Muscle layer of colon (tissue), 2 donors: ENCODE measurements around the gene EFEMP2.

Source experiments
- H3K27ac ChIP-seq: one replicate; pipeline ENCODE4 v1.7.0; 2013; ENCODE audit warnings: low read depth, mild to moderate bottlenecking, low read length, moderate library complexity
- H3K27me3 ChIP-seq, 2 donors: one replicate each; pipeline ENCODE4 v1.7.0; 2013; ENCODE audit warnings: low read length in 2 of 2, mild to moderate bottlenecking in 2 of 2; ENCODE audit not compliant: insufficient read depth in 2 of 2, control insufficient read depth in 1 of 2
- H3K36me3 ChIP-seq: one replicate; pipeline ENCODE4 v1.7.0; 2013; ENCODE audit warnings: mild to moderate bottlenecking, low read length; ENCODE audit not compliant: insufficient read depth
- H3K4me1 ChIP-seq: one replicate; pipeline ENCODE4 v1.7.0; 2013; ENCODE audit warnings: mild to moderate bottlenecking, low read length; ENCODE audit not compliant: insufficient read depth
- H3K4me3 ChIP-seq, 2 donors: one replicate each; pipeline ENCODE4 v1.7.0; 2013; ENCODE audit warnings: low read length in 2 of 2, low read depth in 1 of 2, mild to moderate bottlenecking in 1 of 2, moderate library complexity in 1 of 2
- H3K9ac ChIP-seq: one replicate; pipeline ENCODE4 v1.7.0; 2013; ENCODE audit warnings: low read length
- H3K9me3 ChIP-seq: one replicate; pipeline ENCODE4 v1.7.0; 2013; ENCODE audit warnings: mild to moderate bottlenecking, low read length
- donor health status: abdominal sarcoma.
- donor health status: Adenocarcinoma of cecum.

Gene EFEMP2

DNA sequence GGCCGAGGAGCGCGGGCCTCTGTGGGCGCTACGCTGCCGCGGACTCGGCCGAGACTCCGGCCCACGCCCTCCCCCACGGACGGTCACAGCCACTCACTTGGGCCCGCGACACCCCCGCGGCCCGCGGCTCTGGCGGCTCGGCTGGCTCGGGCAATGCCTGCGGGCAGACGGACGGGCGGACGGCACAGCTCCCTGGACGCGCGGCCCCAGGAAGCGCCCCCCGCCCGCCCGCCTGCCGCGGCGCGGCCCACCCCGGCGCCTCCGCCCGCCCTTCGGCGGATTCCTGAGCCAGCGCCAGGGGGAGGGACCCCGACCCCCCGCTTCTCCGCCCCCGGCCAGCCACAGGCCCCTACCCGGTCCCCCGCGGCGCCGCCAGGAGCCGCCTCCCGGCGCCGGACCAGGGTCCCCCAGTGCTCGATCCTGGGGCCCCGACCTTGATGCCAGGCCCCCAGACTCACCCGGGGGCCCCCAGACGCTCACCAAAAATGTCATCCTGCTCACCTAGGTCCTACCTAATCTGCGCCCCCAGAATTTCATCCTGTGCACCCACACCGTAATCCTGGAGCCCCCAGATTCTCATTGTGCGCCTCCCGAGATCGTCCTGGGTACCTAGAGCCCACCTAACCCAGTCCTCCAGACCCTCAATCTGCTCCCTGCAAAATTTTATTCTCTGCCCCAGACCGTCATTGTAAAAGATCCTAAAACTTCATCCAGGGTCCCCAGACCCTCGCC lies at the start of gene EFEMP2:
EFEMP2 (minus strand) TSS at position 215 of the 732 bp plus-strand sequence. CDS start 446 bp downstream, outside the sequence.
- Histone ChIP-seq H3K9me3 (no peaks in the 10 kb centered on the region), H3K9ac (peak within 1 kb of the TSS; percentile 76), H3K36me3 (peaks cover 29% of the 10 kb centered on the region), H3K4me1 (peaks cover 24% of the 10 kb centered on the region), H3K27ac (peak within 1 kb of the TSS; percentile 79), H3K4me3 (peak within 1 kb of the TSS; percentile 59 to 76), H3K27me3 (no peaks in the 10 kb centered on the region)

DNA sequence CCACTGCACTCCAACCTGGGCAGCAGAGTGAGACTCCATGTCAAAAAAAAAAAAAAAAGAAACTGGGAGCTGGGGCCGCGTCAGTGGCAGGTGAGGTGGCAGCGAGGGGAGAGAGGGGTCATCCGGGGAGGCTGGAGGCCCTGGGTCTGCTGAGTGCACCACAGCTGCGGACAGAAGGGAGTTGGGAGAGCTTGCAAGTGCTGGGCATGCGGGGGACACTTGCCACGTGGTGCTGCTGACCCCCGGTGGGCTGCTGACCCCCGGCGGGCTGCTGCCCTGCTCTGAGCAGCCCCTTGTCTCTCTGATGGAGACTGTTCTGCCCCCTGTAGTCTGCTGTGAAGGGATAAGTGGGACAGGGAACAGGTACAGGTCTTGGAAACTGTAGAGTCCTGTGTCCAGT lies 49.3 kb upstream of the EFEMP2 start:
- H3K27me3 ChIP-seq: no peaks in the 10 kb centered on the region
- H3K4me3 ChIP-seq: no peak overlapping the region
- peaks cover 22% of the 10 kb centered on the region for H3K36me3 ChIP-seq
- H3K4me1 ChIP-seq: peaks cover 25% of the 10 kb centered on the region
- H3K9me3 ChIP-seq: no peaks in the 10 kb centered on the region
- no peak overlapping the region for H3K9ac ChIP-seq
- H3K27ac ChIP-seq: no peak overlapping the region

DNA sequence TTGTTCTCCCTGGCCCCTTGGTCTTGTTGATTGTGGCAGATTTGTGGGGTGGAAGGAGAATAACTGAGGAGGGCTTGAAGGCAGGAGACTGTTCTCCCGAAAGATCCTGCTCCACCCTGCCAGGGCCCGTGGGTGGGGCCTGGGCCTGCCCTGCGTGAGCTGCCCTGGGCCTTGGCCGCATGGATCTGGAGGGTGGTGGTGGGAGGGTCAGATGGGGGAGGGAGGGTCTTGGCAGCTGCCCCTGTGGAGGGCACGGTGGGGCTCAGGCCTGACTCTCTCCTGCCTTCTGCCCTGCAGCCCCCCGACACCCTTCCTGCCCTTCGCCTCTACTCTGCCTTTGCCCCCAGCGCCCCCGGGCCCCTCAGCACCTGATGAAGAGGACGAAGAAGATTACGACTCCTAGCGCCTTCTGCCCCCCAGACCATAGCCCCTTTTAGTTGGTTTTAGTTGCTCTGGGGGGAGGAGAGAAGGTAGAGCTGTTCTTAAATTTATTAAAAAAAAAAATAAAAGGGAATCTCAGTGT lies 48.5 kb upstream of the EFEMP2 start:
- H3K9ac ChIP-seq: no peak overlapping the region
- no peaks in the 10 kb centered on the region for H3K27me3 ChIP-seq
- no peak overlapping the region for H3K27ac ChIP-seq
- peaks cover 22% of the 10 kb centered on the region for H3K36me3 ChIP-seq
- peak overlapping the region in 1 of 2 donors; percentile 77 for H3K4me3 ChIP-seq
- peaks cover 33% of the 10 kb centered on the region for H3K4me1 ChIP-seq
- no peaks in the 10 kb centered on the region for H3K9me3 ChIP-seq

DNA sequence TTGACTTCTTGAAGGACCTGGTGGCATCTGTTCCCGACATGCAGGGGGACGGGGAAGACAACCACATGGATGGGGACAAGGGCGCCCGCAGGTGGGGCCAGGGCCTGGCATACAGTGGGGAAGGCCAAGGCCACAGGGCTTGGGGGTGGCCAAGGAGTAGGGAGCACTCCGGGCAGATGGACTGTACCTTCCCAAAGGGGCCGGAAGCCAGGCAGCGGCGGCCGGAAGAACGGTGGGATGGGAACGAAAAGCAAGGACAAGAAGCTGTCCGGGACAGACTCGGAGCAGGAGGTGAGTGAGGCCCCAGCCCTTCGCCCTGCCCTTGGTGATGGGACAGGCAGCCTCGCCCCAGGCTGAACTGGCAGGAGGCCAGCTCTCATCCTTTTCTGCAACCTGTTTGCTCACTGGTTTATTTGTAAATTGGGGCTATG lies 47.8 kb upstream of the EFEMP2 start:
- Histone ChIP-seq H3K36me3 (peaks cover 22% of the 10 kb centered on the region), H3K27me3 (no peaks in the 10 kb centered on the region), H3K9ac (no peak overlapping the region), H3K27ac (peak overlapping the region; percentile 91), H3K4me3 (peak overlapping the region; percentile 77 to 92), H3K4me1 (peaks cover 39% of the 10 kb centered on the region), H3K9me3 (no peaks in the 10 kb centered on the region)

DNA sequence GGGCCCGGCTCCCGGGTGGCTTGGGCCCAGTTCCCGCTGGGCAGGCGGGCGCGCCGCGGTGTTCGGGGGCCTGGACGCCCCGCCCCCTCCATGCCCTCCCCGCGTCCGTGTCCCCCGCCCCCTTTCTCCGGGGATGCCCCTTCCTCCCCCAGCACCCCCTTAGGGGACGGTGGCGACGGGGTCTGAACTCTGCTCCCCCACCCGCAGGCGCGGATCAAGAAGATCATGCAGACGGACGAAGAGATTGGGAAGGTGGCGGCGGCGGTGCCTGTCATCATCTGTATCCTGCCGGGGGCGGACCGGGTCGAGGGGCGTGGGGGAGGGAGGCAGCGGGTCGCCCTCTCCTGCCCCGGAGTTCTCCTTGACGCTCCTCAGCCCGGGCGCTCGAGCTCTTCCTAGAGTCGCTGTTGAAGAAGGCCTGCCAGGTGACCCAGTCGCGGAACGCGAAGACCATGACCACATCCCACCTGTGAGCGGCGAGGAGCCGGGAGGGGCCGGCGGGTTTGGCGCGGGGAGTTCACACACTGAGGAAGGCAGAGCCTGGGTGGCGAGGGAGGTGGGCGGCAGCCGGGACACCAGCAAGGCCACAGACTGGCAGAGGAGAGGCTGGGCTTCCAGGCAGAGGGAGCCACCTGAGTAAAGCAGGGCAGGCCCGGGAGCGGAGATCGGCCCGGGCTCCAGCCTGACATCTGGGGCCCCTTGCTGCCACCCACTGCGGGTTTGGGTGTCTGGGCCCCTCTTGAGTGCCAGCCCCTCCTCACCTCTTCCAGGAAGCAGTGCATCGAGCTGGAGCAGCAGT lies 47.2 kb upstream of the EFEMP2 start:
- Histone ChIP-seq H3K36me3 (peaks cover 22% of the 10 kb centered on the region), H3K27me3 (no peaks in the 10 kb centered on the region), H3K9me3 (no peaks in the 10 kb centered on the region), H3K4me3 (peak overlapping the region; percentile 77 to 92), H3K27ac (peak overlapping the region; percentile 91), H3K4me1 (peaks cover 45% of the 10 kb centered on the region), H3K9ac (peak overlapping the region; percentile 25)

DNA sequence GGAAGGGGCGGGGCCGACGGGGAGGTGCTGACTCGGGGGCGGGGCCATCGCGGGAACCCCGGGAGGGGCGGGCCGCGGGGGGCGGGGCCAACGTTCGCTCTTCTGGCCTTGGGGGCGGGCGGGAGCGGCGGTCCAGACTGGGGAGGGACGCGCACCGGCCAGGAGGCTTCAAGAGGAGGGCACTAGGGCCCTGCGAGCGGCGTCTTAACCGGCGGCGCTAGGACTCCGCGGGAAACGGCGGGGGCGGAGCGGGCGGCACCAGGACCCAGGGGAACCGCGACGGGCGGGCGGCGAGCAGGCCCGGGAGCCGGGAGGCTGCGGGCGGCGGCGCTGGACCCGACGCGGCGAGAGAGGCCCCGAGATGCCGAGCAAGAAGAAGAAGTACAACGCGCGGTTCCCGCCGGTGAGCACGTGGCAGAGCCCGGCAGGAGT lies 46.6 kb upstream of the EFEMP2 start, which contains the start of gene DRAP1:
DRAP1 (plus strand) TSS at position 286 of the 432 bp plus-strand sequence; CDS start at position 362, 76 bp downstream.
- Histone ChIP-seq H3K4me1 (peaks cover 45% of the 10 kb centered on the region), H3K9me3 (no peaks in the 10 kb centered on the region), H3K9ac (peak within 1 kb of the TSS; percentile 88), H3K4me3 (peak within 1 kb of the TSS; percentile 89 to 100), H3K27ac (peak within 1 kb of the TSS; percentile 93), H3K36me3 (peaks cover 22% of the 10 kb centered on the region), H3K27me3 (no peaks in the 10 kb centered on the region)

DNA sequence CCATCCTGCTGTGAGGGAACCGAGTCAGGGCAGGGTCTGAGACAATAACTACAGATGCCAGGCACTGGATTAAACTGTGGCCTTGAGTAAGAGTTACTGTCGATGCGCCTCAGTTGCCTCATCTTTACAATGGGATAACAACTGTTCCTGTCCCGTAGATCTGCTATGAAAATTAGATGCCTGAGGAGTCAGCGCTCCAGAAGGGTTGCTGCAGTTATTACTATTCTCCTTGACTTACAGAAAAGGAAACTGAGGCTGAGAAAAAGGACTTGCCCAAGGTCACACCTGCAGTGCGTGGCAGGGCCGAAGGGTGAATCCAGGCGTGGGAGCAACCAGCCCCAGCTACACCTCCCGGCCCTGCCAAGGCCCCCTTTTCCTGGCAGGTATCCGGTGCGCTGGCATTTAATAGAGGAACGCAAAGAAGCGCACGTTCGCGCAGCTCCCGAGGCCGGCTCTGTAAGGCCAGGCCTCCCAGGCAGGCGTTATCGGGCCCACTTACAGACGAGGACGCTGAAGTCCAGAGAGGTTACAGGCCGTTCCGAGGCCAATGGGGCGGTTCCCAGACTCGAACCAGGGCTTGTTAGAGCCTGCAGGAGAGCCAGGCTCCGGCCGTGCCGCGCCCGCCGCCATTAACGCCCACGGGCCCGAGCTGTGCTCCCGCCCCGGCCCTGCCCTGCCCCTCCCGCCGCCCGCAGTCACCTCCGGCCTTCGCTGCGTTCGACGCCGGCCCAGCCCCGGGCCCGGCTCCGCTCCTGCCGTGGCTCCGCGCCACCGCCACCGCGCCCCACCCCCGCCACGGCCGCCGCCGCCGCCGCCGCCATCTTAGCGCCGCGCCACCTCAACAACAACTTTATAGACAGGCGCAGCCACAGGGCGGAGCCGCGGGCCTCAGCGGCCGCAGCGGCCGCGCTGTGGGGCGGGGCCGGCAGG lies 45.9 kb upstream of the EFEMP2 start, which contains the start of gene C11orf68:
C11orf68 (minus strand) TSS at position 852 of the 930 bp plus-strand sequence; CDS start at position 821, 31 bp downstream.
- Histone ChIP-seq H3K9ac (peak within 1 kb of the TSS; percentile 88), H3K27ac (peak within 1 kb of the TSS; percentile 93), H3K27me3 (no peaks in the 10 kb centered on the region), H3K36me3 (peaks cover 21% of the 10 kb centered on the region), H3K4me1 (peaks cover 45% of the 10 kb centered on the region), H3K4me3 (peak within 1 kb of the TSS; percentile 89 to 100), H3K9me3 (no peaks in the 10 kb centered on the region)

DNA sequence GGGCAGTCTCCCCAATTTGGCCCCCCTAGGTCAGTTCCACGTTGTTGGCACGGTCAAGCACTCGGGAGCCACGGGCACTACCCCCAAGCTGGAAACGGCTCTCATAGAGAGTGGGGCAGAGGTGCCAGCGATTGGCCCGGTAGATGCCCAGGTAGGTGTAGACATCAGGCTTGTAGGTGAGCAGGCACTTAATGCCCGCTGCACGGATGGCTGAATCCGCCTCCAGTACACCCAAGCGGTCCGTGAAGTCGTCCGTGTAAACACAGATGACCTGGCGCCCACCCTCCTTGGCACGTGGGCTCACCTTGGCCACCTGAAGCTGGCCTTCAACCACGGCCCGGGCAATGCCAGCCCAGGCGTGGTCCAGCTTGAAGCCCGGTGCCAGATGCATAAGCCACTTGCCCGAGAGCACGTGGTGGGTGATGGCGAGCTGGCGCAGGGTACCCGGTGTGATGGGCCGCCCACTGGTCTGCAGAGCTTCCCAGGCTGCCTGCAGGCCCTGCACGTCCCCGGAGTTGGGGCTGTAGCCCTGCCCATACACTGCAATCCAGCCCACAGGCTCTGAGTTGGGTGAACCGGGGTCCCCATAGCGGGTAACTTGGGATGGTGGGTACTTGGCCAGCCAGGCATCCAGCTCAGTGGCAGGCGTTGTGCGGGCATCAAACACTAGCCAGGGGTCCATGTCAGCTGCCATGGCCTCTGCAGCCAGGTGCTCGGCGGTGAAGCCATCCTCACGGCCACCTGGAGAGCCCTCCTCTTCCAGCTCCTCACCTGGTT lies 45.0 kb upstream of the EFEMP2 start:
- Histone ChIP-seq H3K36me3 (peaks cover 12% of the 10 kb centered on the region), H3K9me3 (no peaks in the 10 kb centered on the region), H3K4me3 (peak overlapping the region; percentile 89 to 100), H3K27ac (peak overlapping the region; percentile 93), H3K27me3 (no peaks in the 10 kb centered on the region), H3K9ac (peak overlapping the region; percentile 88), H3K4me1 (peaks cover 45% of the 10 kb centered on the region)

DNA sequence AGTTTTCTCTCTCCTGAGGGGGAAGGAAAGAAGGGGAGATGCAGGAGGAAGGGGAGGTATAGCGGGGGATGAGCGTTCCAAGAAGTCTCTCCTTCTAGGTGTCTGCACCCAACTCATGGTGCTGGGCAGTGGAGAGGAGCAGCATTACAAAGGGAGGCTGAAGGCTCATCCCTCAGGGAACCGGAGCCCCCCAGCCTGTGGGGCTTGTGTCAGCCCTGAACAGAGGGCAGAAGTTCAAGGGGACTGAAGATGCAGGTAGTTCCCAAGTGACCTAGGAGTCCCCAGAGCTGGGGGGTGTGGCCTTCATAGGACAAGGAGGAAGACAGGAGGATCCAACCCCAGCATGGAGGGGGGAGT lies 44.5 kb upstream of the EFEMP2 start:
- Histone ChIP-seq H3K9ac (no peak overlapping the region), H3K36me3 (peaks cover 7% of the 10 kb centered on the region), H3K4me1 (peaks cover 48% of the 10 kb centered on the region), H3K4me3 (peak overlapping the region in 1 of 2 donors; percentile 89), H3K9me3 (no peaks in the 10 kb centered on the region), H3K27ac (peak overlapping the region; percentile 93), H3K27me3 (no peaks in the 10 kb centered on the region)

DNA sequence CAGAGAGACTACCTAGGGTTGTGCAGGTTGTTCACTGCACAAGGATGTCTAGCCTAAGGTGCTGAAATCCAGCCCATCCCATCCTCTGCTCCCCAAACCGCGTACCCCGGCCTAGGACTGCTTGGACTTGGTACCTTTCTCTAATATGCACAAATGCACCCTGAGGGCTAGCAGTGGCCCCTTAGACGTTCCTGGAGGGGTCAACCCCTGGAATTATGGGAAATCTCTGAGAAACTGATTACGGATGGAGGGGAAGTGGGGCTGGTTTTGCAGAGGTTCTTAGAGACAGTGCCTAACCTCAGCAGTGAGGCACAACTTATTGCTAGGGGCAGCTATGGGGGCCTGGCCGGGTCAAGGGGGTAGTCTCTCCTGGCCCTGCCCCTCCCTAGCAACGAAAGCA lies 43.8 kb upstream of the EFEMP2 start:
- H3K36me3 ChIP-seq: peaks cover under 1% of the 10 kb centered on the region
- no peak overlapping the region for H3K4me3 ChIP-seq
- H3K4me1 ChIP-seq: peaks cover 54% of the 10 kb centered on the region
- H3K9me3 ChIP-seq: no peaks in the 10 kb centered on the region
- peak overlapping the region; percentile 42 for H3K9ac ChIP-seq
- H3K27me3 ChIP-seq: no peaks in the 10 kb centered on the region
- H3K27ac ChIP-seq: peak overlapping the region; percentile 93
